ENCODE measurements around the gene FEM1B. TPM values are rescaled to one million over a fixed set of nuclear protein-coding genes. Genes with fewer than 3 reads are reported as not detected.

The FEM1B gene
- total RNA-seq, 1 donor from 2014 or later: 73.5 TPM

DNA sequence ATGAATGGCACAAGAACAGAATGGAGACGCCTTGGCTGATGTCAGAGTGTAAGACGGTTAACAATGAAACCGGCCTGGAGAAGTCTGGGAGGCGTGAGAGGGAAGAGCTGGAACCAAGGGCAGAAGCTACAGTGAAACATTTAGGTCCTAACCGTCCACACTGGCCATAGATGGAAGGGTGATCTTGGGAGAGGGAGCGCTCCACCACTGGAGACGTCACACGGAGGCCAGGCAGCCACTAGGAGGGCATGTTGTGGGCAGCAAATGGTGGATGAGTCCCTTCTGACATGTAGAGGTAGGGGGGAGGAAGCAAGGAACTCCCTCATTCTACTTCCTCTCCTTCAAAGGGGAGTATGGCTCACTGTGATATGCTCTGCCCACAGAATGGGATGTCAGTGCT lies 23.8 kb downstream of the FEM1B start:
- Histone ChIP-seq H3K4me3 (ENCODE audit: low read depth, low read length) (no peak overlapping the region), H3K27me3 (ENCODE audit: control insufficient read depth, insufficient read depth, low read length) (no peaks in the 10 kb centered on the region), H3K36me3 (ENCODE audit: control insufficient read depth, insufficient read depth, low read length) (peaks cover 2% of the 10 kb centered on the region)
- FAIRE-seq (no peak), DNase-seq (ENCODE audit: low read depth) (no peak)
- TF ChIP-seq, protein P1, sequence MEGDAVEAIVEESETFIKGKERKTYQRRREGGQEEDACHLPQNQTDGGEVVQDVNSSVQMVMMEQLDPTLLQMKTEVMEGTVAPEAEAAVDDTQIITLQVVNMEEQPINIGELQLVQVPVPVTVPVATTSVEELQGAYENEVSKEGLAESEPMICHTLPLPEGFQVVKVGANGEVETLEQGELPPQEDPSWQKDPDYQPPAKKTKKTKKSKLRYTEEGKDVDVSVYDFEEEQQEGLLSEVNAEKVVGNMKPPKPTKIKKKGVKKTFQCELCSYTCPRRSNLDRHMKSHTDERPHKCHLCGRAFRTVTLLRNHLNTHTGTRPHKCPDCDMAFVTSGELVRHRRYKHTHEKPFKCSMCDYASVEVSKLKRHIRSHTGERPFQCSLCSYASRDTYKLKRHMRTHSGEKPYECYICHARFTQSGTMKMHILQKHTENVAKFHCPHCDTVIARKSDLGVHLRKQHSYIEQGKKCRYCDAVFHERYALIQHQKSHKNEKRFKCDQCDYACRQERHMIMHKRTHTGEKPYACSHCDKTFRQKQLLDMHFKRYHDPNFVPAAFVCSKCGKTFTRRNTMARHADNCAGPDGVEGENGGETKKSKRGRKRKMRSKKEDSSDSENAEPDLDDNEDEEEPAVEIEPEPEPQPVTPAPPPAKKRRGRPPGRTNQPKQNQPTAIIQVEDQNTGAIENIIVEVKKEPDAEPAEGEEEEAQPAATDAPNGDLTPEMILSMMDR (IDR thresholded peaks at IDR 0.05; ENCODE audit: insufficient read depth, low read length, severe bottlenecking): no peak

DNA sequence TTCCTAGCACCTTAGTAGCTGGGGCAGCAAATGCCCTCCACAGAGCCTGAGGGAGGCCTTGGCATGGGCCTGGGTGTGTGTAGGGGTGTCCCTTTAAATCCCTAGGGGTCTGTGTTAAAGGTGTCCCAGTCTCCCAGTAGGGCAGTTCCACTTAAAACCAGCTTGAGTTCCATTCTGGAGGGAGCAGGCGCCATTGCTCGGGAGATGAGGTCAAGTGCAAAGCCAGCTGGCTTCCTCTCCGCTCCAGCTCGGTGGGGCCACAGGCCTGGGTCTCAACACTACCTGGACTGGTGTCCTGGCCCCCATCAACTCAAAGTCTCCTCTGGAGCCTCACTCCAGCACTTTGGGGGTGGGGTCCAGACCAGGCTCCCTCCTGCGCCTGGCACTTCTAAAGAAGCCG lies 25.2 kb downstream of the FEM1B start:
- Histone ChIP-seq H3K27me3 (ENCODE audit: control insufficient read depth, insufficient read depth, low read length) (no peaks in the 10 kb centered on the region), H3K4me3 (ENCODE audit: low read depth, low read length) (no peak overlapping the region), H3K36me3 (ENCODE audit: control insufficient read depth, insufficient read depth, low read length) (peaks cover 2% of the 10 kb centered on the region)
- TF ChIP-seq, protein P1 (IDR thresholded peaks at IDR 0.05; ENCODE audit: insufficient read depth, low read length, severe bottlenecking): no peak
- FAIRE-seq: no peak
- DNase-seq (ENCODE audit: low read depth): no peak

DNA sequence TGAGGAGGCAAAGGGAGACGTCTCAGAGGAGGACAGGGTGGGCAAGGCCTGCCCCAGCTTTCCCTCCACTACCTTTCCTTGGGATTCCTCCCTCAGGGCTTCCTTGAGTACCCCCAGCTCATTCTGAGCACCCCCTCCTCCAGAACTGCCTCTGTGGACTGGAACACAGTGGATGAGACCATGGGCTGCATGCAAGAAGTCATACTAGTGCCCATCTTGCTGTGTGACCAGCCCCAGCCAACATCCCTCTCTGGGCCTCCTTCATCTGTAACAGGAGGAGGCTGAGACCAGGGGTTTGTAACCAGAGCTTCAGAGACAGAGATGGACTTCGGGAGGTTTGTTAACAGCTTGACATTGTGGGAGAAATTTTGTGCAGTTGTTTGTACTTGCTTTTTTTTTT lies 25.6 kb downstream of the FEM1B start:
- FAIRE-seq (no peak), DNase-seq (ENCODE audit: low read depth) (no peak)
- TF ChIP-seq, protein P1 (IDR thresholded peaks at IDR 0.05; ENCODE audit: insufficient read depth, low read length, severe bottlenecking): no peak

GRCh38 chr15:68303560-68304436 lies 26.3 kb downstream of the FEM1B start:
- TF ChIP-seq, protein P1 (IDR thresholded peaks at IDR 0.05; ENCODE audit: insufficient read depth, low read length, severe bottlenecking): no peak
- no peaks in the 10 kb centered on the region for H3K27me3 ChIP-seq (ENCODE audit: control insufficient read depth, insufficient read depth, low read length)
- no peak overlapping the region for H3K4me3 ChIP-seq (ENCODE audit: low read depth, low read length)
- DNase-seq (ENCODE audit: low read depth) (no peak), FAIRE-seq (no peak)
- H3K36me3 ChIP-seq (ENCODE audit: control insufficient read depth, insufficient read depth, low read length): peaks cover under 1% of the 10 kb centered on the region

More for the DNA sequence above, 25.6 kb downstream of the FEM1B start:
- Histone ChIP-seq H3K27me3 (ENCODE audit: control insufficient read depth, insufficient read depth, low read length) (no peaks in the 10 kb centered on the region), H3K36me3 (ENCODE audit: control insufficient read depth, insufficient read depth, low read length) (peaks cover 2% of the 10 kb centered on the region), H3K4me3 (ENCODE audit: low read depth, low read length) (no peak overlapping the region)

GRCh38 chr15:68304589-68305337 lies 27.2 kb downstream of the FEM1B start:
- Histone ChIP-seq H3K4me3 (ENCODE audit: low read depth, low read length) (no peak overlapping the region), H3K27me3 (ENCODE audit: control insufficient read depth, insufficient read depth, low read length) (no peaks in the 10 kb centered on the region), H3K36me3 (ENCODE audit: control insufficient read depth, insufficient read depth, low read length) (no peaks in the 10 kb centered on the region)
- FAIRE-seq: peak; percentile 40
- peak; percentile 86 for DNase-seq (ENCODE audit: low read depth)
- TF ChIP-seq, protein P1 (IDR thresholded peaks at IDR 0.05; ENCODE audit: insufficient read depth, low read length, severe bottlenecking): no peak

All from bronchial epithelial cell (primary cell).